ENCODE measurements around the gene PRRG4. TPM values are rescaled to one million over a fixed set of nuclear protein-coding genes. Genes with fewer than 3 reads are reported as not detected.
A peak's percentile ranks its signal among the peaks of the same experiment; 100 is the strongest.

PRRG4 gene
- total and polyA plus RNA-seq, 2 of the 13 experiments (the other 11 are each of a cell fraction or from before 2014, with no cell fraction given): 0.24 to 0.95 TPM

- TF ChIP-seq ZNF577 (CRISPR knock-in tag; IDR thresholded peaks at IDR 0.05; ENCODE audit: borderline replicate concordance, low read depth) (no peak), RAD21 (CRISPR knock-in tag; IDR thresholded peaks at IDR 0.05) (peak; percentile 50; the same call in 1 of the 2 replicates), ZNF431 (CRISPR knock-in tag; IDR thresholded peaks at IDR 0.05; ENCODE audit: borderline replicate concordance, low read depth) (no peak), TEAD3 (CRISPR knock-in tag; optimal IDR thresholded peaks at IDR 0.05; ENCODE audit: borderline replicate concordance) (no peak), HNRNPH1 (optimal IDR thresholded peaks at IDR 0.05; ENCODE audit: low read depth, low read length) (no peak), ARID3A (IDR thresholded peaks at IDR 0.05; ENCODE audit: low read depth, low read length) (no peak), SRY (CRISPR knock-in tag; IDR thresholded peaks at IDR 0.05) (peak; percentile 57; the same call in 1 of the 2 replicates), IRF2 (CRISPR knock-in tag; IDR thresholded peaks at IDR 0.05) (peak; percentile 35; the same call in 1 of the 2 replicates), ZNF337 (CRISPR knock-in tag; IDR thresholded peaks at IDR 0.05; ENCODE audit: borderline replicate concordance, low read depth) (no peak), ZNF552 (CRISPR knock-in tag; IDR thresholded peaks at IDR 0.05; ENCODE audit: borderline replicate concordance) (no peak), ZNF879 (CRISPR knock-in tag; IDR thresholded peaks at IDR 0.05) (no peak), ZNF382 (CRISPR knock-in tag; IDR thresholded peaks at IDR 0.05; ENCODE audit: borderline replicate concordance) (no peak), ZNF296 (CRISPR knock-in tag; conservative IDR thresholded peaks at IDR 0.05) (no peak), ZFX (CRISPR knock-in tag; IDR thresholded peaks at IDR 0.05; ENCODE audit: low read depth) (peak; percentile 83), NCOA5 (CRISPR knock-in tag; IDR thresholded peaks at IDR 0.05) (no peak), ZNF652 (CRISPR knock-in tag; IDR thresholded peaks at IDR 0.05; ENCODE audit: borderline replicate concordance, low read depth) (no peak), ZNF766 (CRISPR knock-in tag; IDR thresholded peaks at IDR 0.05; ENCODE audit: borderline replicate concordance) (0 out of 2 replicates have a peak, but pooled peaks have one; percentile 39), NR2F6 (IDR thresholded peaks at IDR 0.05) (no peak), NR2F6 (CRISPR knock-in tag; IDR thresholded peaks at IDR 0.05) (no peak)
- TF ChIP-seq, protein P1, sequence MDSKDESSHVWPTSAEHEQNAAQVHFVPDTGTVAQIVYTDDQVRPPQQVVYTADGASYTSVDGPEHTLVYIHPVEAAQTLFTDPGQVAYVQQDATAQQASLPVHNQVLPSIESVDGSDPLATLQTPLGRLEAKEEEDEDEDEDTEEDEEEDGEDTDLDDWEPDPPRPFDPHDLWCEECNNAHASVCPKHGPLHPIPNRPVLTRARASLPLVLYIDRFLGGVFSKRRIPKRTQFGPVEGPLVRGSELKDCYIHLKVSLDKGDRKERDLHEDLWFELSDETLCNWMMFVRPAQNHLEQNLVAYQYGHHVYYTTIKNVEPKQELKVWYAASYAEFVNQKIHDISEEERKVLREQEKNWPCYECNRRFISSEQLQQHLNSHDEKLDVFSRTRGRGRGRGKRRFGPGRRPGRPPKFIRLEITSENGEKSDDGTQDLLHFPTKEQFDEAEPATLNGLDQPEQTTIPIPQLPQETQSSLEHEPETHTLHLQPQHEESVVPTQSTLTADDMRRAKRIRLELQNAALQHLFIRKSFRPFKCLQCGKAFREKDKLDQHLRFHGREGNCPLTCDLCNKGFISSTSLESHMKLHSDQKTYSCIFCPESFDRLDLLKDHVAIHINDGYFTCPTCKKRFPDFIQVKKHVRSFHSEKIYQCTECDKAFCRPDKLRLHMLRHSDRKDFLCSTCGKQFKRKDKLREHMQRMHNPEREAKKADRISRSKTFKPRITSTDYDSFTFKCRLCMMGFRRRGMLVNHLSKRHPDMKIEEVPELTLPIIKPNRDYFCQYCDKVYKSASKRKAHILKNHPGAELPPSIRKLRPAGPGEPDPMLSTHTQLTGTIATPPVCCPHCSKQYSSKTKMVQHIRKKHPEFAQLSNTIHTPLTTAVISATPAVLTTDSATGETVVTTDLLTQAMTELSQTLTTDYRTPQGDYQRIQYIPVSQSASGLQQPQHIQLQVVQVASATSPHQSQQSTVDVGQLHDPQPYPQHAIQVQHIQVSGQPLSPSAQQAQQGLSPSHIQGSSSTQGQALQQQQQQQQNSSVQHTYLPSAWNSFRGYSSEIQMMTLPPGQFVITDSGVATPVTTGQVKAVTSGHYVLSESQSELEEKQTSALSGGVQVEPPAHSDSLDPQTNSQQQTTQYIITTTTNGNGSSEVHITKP (CRISPR knock-in tag; IDR thresholded peaks at IDR 0.05; ENCODE audit: low read depth): no peak
- TF ChIP-seq, protein P2, sequence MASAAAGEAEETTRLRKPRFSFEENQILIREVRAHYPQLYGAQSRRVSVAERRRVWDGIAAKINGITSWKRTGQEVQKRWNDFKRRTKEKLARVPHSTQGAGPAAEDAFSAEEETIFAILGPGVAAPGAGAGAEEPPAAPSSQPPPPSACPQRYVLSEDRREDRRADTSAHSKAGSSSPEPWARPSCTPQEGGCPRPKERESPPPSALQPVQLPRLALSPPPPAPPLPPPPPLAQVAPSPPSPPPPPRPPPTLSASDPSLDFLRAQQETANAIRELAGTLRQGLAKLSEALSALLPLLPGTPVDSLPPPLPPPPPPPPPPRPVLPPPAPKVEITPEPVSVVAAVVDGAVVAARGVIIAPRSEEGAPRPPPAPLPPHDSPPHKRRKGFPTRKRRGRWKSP (CRISPR knock-in tag; IDR thresholded peaks at IDR 0.05): peak; percentile 76
- TF ChIP-seq, protein P3, sequence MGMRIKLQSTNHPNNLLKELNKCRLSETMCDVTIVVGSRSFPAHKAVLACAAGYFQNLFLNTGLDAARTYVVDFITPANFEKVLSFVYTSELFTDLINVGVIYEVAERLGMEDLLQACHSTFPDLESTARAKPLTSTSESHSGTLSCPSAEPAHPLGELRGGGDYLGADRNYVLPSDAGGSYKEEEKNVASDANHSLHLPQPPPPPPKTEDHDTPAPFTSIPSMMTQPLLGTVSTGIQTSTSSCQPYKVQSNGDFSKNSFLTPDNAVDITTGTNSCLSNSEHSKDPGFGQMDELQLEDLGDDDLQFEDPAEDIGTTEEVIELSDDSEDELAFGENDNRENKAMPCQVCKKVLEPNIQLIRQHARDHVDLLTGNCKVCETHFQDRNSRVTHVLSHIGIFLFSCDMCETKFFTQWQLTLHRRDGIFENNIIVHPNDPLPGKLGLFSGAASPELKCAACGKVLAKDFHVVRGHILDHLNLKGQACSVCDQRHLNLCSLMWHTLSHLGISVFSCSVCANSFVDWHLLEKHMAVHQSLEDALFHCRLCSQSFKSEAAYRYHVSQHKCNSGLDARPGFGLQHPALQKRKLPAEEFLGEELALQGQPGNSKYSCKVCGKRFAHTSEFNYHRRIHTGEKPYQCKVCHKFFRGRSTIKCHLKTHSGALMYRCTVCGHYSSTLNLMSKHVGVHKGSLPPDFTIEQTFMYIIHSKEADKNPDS (CRISPR knock-in tag; IDR thresholded peaks at IDR 0.05): no peak
These were observed 62.8 kb downstream of the PRRG4 start, which contains the start of gene QSER1 (continued) for GRCh38 chr11:32892355-32893092.
